HG03097 (cell line): ENCODE measurements around the gene PADI1.

Experiments used
- ATAC-seq: cut with Tn5 transposase; IDR thresholded peaks from one replicate; pipeline ENCODE4 v1.9.1; 2021; ENCODE audit not compliant: unreplicated experiment, low FRiP score

The PADI1 gene

DNA sequence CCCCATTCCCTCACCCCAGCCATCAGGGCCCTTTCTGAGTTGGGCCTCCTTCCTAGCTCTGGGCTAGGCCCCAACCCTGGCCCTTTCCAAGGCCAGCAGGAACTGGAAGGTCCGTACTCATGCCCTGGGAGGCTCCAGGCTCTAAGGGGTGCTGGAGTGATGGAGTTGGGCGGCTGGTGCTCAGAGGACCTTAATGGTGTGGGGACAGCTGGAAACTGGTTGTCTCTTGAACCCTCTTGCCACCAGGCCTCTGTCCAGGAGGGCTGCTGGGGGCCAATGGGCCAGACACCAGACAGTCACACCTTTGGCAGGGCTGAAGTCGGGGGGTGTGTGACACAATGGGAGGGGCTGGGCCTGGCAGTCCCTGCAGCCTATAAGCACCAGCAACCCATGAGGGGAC, 9.2 kb upstream of the PADI1 start:
- ATAC-seq: no peak

DNA sequence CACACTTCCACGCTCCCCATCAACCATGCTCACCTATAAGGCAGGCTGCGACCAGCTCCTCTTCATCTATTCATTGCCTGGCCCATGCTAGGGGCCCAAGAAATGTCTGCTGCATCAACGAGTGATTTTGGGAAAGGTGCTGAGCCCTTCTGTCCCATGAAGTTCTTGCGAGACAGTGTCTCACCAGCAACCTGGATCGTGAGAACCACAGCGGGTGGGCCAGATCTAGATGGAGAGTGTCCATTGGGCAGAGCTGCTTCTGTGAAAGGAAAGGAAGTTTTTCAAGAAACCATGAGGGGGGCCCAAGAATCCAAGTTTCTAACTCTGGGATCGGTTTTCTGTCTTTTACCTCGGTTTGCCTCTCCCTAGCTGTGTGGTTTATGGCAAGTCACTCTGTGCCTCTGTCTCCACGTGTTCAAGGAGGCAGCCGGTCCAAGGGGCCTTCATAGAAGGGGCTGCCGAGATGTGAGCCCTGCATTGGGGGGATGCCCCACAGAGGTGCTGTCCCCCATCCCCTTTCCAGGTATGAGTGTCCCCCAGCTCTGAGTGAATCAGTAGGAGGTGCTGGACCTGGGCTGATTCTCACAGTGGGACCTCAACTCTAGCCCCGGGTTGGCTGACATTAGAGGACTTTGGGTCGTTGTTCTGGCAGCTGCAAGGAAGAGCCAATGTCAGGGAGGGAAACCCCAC, 8.3 kb upstream of the PADI1 start:
- no peak for ATAC-seq

DNA sequence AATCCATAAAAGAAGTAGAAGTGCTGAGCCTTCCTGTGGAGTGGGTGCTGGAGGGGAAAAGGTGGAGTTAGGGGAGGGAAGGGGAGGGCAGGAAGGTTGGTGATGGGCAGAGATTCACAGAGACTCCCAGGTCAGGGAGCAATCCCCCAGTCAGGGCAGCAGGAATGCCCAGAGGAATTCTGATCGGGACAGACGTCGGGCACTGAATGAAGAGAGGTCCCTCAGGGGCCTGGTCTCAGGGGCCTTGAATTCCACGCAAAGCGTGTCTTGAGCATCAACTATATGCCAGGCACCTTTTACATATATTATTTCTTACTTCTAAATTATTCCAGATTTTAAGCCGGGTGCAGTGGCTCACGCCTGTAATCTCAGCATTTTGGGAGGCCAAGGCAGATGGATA, 7.2 kb upstream of the PADI1 start:
- ATAC-seq: no peak

DNA sequence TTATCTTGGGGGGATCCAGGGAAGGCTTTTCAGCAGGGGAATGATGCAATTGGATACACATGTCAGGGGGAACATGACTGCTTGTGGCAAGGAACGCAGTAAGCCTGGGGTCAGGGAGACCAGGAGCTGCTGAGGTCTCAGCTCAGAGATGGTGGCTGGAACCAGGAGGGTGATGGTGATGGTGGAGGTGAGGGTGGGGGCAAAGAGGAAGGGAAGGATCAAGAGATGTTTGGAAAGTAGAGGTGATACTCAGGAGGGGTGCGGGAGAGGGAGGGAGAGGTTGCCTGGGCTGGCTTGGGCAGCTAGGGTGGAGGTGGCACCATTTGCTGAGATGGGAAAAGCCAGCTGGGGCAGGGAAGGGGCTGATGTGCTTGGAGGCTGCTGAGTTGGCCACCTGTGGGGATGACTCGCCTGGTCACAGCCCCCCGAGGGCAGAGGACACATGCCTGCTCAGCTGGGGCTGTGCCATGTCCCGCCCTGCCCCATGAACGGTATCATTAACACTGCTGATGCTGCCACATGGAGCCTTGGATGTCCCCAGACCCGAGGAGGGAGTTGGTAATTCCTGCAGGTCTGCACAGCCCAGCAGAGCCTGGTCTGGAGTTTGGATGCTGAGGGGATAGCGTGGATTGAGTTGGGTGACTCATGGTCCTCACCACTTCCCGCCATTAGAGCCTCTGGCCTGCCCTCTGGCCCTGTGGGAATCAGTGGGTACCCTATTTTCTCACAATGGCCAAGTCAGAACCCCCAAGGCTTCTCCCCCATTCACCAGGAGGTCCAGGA, 6.3 kb upstream of the PADI1 start:
- ATAC-seq: no peak

DNA sequence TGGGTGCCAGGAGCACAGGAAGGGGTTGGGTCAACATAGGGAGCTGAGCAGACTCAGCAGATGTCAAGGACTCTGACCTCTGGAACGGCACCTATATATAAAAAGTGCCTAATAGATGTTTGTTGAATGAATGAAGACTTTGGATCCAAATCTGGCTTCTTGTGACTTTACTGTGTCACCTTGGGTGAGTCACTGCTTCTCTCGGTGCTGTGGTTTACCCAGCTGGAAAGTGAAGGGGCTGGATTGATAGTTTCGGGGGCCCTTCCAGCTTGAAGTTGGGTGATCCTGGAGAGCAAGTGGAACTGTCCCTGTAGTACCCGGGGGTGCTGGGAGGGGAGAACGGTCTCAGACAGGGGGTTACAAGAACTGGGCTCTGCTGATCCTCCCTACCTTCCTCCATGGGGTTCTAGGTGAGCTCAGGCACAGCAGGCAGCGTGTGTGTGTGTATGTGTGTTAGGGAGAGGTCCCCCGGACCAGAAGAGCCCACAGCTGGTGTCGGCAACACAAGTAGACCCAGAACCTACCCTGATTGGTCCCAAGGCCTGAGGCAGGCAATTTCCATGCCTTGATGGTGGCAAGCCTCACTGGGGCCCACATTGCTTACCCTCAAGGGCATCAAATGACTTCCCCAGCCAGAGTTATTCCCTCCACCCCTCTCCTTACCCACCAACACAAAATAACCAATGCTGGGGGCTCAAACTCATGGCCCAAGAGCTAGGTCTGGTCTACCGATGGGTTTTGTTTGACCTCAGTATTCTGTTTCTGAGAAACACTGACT, 5.5 kb upstream of the PADI1 start:
- no peak for ATAC-seq

DNA sequence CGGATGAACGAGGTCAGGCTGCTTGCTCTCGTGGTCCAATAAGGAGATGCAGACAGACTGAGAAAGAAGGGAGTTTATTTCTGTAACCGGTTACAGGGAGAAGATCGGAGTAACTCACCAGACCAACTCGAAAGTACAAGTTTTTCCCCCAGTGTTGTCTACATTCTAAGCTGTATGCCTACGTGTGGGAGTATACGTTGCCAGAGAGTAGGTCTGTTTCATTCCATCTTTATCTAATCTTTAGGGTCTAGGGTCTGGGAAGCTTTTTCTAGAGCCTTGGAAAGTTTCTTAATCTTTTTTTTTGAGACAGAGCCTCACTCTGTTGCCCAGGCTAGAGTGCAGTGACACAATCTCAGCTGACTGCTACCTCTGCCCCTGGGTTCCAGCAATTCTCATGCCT, 4.7 kb upstream of the PADI1 start:
- ATAC-seq: no peak

DNA sequence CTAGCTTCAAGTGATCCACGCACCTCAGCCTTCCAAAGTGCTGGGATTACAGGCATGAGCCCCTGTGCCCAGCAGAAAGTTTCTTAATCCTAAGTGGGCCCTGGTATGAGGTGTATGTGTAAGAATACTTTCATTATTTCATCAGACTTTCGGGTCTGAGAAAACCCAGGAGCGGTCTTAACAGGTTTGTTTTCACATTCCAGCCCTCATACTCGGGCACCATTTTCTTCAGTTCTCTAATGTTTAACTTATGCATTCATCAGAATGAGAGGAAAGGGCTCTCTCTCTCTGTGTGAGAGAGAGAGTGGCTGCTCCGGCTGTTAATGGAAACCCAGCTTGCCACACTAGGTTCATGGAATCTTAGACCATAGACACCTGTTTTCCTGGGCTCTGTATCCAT, 4.2 kb upstream of the PADI1 start:
- no peak for ATAC-seq

DNA sequence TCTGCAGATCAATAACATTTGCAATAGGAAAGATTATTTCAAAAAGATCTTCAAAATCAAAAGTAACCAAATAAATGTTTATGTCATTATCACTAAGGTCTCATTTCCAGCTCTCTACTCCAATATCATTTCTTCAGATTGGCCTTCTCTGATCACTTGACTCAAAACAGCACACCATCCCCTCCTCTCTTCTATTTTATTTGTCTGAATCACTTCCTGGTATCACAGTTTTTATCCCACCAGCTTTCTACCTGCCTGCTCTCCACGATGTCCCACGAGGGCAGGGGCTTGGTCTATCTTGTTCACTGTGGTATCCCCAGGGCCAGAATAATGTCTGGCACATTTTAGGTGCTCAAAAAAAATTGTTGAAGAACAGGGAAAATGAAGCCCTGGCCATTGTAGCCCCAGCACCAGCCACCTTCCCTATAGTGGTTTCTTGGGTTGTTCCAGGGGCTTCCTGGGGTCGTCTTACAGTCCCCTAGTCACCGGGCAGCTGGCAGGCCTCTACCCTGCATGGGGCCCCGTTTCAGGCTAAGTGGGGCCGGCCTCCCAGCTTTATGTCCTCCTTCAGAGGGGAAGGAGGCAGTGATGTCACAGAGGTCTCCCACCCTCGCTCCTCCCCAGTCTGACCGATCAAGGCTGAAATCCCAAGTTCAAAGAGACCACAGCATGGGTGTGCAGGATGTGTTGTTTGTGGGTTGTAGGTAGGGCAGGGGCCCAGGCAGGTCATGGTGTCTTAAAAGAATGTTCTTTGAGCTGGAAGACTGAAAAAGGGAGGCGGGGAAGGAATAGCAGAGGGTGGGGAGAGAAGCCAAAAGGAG, 3.5 kb upstream of the PADI1 start:
- ATAC-seq: no peak

DNA sequence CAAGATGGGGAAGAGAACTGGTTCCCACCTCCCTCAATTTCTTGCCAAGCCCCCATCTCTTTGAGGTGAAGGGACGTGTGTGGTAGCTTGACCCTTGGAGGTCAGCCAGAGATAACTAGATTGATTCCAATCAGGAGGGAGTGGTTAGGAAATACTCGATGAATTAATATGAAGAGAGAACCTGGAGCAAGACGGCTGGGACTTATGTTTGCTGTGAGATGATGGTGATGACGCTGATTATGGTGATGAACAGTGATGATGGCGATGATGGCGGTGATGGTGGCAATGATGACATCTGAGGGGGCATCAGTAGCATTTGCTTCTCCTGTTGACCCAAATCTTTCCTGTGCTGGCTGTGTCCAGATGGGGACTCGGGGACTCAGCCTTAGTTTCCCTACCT, 724 bp downstream of the PADI1 start:
- ATAC-seq: no peak

DNA sequence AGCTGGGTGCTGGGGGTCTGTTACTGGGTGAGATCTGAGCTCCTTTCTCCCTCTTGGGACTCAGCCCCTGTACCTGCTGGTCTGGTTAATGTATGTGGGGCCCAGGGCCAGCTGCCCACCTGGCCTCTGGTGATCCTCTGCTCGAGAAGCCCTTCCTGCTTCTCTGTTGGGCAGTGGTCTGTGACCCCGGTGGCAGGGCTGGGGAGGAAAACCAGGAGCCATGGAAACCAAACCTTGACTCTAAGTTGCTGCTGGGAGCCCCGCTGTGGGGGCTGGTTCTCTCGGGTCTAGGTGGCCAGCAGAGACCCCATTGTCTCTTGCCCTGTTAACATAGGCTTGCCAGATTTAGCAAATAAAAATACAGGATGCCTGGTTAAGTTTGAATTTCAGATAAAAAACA, 1.3 kb downstream of the PADI1 start:
- no peak for ATAC-seq

DNA sequence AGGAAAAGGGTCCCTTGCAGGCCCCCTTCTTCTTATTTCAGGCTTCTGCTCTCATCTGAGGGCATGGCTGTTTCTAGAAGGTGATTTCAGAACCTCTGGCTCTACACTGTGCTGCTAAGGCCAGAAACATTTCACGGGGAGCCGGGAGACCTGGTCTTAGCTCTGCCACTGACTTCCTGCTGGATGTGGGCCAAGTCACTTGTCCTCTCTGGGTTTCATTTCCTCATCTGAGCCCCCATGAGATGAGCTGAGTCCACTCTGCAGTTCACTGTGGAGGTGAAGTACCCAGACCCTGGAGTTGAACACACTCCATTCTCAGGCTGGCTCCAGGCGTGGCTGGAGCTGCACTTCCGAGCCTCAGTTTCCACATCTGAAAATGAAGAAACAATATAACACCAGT, 2.1 kb downstream of the PADI1 start:
- no peak for ATAC-seq

DNA sequence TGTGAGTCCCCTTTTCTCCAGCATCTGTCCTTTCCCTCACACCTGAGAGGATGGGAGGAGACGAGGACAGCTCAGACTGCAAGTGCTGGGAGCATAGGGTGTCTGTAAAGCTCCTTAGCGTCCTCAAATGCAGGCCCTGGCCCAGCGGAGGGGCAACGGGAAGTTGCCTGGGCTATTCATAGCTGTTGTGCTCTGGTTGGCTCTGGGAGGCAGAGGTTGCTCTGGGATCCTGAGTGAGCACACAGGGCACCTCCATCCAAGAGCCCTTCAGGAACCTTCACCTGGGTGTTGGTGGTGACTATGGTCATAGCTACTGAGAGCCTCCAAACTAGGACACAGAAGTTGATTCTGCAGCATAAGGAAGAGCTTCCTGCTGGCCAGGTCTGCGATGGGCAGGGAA, 2.6 kb downstream of the PADI1 start:
- no peak for ATAC-seq

DNA sequence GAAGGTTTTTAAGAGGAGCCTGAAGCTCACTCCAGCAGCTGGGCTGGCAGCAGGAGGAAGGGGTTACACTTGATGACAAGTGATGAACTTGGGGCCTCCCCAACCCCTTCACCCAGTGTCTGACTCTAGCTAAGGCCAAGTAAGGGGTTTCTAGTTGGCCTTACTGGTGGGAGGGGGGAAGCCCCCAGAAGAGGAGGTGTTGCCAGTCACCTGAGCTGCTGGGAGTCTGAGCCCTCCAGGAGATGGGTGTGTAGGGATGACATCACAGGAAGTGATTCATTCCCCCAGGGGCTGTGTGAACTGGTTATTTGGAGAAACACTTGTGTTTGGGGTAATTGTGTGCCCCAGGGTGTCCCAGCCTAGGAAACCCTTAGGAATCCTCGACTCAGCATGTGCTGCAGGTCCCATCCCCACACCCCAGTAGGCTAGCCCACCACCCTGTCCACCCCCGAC, 3.1 kb downstream of the PADI1 start:
- ATAC-seq: no peak

DNA sequence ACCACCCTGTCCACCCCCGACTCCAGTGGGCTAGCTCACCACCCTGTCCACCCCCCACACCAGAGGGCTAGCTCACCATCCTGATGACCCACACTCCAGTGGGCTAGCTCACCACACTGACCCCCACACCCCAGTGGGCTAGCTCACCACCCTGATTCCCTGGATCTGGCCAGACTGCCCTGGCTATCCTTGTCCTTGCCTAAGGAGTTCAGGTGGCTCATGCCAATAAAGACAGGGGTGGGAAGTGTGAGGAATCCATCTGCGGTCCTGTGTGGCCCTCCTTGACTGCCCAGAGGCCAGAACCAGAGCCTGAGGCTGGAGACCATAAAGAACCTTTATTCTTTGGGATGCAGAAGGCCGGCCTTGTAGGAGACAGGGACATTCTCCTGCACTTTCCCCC, 3.6 kb downstream of the PADI1 start:
- ATAC-seq: no peak

DNA sequence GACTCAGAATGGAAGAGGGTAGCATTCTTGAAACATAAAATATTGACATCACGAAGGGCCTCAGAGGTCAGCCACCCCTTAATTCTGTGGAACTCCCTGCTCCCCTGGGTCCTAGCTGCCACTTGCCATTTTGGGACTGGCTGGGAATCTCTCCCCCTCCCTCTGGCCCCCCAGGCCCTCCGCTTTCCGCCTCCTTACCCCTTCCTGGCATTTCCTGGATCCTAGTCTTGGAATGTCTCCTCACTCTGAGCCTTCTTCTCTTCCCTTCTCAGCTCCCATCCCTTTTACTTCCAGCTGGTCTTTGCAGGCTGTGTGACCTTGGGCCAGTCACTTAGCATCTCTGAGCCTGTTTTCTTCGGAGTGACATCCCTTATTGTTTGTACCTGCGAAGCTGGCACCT, 4.5 kb downstream of the PADI1 start:
- ATAC-seq: no peak

DNA sequence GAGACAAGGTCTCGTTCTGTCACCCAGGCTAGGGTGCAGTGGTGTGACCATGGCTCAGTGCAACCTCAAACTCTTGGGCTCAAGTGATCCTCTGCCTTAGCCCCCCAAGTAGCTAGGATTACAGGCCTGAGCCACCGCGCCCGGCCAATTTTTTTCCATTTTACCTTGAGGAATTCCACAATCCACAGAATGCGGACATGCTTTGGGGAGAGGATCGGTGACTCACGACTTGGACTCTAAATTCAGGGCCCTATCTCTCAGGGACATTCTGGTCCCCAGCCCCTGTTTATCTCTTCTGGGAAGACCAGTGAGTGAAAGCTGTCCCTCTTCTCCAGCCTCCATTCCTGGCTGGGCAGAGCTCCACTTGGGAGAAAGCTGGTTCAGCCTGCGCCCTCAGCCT, 5.2 kb downstream of the PADI1 start:
- no peak for ATAC-seq

DNA sequence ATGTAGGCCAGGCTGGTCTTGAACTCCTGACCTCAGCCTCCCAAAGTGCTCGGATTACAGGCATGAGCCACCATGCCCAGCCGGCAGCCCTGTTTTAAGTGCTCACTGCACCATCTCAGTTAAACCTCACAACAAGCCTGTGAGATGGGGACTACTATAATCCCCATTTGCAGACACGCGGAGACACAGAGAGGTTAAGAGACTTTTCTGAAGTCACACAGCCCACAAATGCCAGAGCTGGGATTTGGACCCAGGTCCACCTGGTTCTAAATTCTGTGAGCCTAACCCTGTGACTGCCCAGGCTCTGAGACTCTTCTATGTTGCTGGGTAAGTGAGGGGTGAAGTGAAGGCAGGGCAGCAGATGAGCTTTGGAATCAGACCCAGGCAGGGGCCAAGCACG, 6.4 kb downstream of the PADI1 start:
- ATAC-seq: no peak

DNA sequence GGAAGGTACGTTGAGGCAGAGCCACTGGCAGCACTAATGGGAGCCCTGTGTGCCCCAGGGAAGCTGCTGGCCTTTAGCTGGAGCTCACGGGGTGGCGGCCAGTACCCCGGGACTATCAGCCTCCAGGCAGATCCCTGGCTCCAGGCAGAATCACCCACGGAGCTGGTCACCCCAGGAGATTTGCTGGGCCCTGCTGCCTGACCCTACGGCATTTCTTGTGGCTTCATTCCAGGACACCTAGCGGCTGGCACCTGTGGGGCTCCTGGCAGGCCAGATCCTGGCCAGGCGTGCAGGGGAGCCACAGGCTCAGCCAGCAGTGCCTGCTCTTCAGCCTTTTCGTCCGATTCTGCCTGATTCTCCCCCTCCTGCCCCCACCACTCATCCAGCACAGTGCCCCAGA, 7.1 kb downstream of the PADI1 start:
- ATAC-seq: no peak

DNA sequence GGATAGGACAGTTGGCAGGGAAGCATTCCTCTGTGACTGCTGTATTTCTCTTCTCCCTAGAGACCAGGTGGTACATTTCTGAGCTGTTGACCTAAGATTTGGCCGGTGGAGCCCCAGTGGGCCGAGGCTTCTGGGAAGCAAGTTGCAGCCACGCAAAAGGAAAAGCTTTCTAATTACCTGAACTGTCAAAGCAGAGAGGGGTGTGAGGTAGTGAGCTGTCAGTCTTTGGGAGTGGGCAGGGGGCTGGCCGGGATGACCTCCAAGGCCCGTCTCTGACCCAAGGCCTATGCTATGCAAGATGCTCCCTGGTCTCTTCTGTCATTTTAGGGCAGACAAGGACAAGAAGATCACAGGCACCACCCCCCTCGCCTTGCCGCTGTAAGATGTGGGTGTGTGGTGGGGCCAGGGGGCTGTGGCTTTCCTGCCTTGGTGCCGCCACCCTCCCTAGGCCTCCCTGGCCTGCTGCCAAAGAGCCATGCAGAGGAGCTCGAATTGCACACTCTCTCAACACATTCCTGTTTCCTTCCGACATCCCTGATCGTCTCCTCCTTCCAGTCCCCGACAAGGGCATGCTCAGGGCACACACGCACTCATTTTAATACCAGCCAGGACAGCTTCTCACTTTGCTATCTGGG, 7.7 kb downstream of the PADI1 start:
- ATAC-seq: no peak

DNA sequence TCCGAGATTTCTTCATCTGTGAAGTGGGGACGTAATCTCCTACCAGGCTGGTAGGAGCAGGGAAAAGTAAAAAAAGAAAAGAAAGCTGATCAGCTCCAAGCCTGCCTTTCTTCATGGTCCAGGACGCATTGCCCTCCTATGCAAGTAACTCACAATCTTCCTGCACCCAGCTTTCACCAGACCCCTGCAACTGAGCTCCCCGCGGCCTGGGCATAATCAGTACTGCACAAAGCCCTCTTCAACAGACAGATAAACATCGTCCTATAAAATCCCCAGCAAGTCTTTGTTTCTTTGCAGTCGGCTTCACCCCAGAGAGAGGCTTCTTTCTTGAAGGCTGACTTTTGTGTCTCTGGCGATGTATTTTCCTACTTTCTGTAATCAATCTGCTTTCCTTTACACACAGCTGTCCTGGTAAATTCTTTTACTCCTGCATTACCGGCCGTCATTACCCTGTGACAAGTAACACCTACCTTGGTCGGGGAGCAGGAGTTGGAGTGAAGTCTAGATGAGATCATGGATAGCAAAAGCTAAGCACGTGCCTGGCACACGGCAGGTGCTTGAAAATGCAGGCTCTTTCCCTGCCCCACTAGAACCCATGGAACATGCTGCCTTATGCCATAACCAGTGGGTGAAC, 8.3 kb downstream of the PADI1 start:
- ATAC-seq: no peak
